Esophagus squamous epithelium (tissue), 5 donors: ENCODE data around the gene SGTB. TPM values are rescaled to one million over a fixed set of nuclear protein-coding genes. Genes with fewer than 3 reads are reported as not detected.

Experiments used
- DNase-seq: peaks from one replicate; lab custom pipeline; 2025; lab: John Stamatoyannopoulos, UW
- H3K27ac ChIP-seq, 4 donors: fragments of 200-600 bp; sonication (generic); one replicate each; pipeline ENCODE4 v1.5.1; 2016 to 2019; ENCODE audit warnings: mild to moderate bottlenecking in 1 of 4
- H3K27me3 ChIP-seq, 4 donors: fragments of 200-600 bp; sonication (generic); 1 replicate in 3 of 4; 2 replicates in 1 of 4; pipeline versions ENCODE4 v1.5.1 to v1.6.0; 2017 to 2021; ENCODE audit warnings: antibody characterized with exemption in 1 of 4
- H3K36me3 ChIP-seq, 3 donors: fragments of 200-600 bp; sonication (generic); one replicate each; pipeline ENCODE4 v1.5.1; 2016 to 2019
- H3K4me1 ChIP-seq, 3 donors: fragments of 200-600 bp; sonication (generic); one replicate each; pipeline ENCODE4 v1.5.1; 2017 to 2019
- H3K4me3 ChIP-seq, 4 donors: fragments of 200-600 bp; sonication (generic); 1 replicate in 3 of 4; 2 replicates in 1 of 4; pipeline ENCODE4 v1.5.1; 2016 to 2019; ENCODE audit warnings: mild to moderate bottlenecking in 2 of 4, moderate library complexity in 1 of 4
- H3K9me3 ChIP-seq, 3 donors: fragments of 200-600 bp; sonication (generic); one replicate each; pipeline ENCODE4 v1.5.1; 2016 to 2019
- CTCF ChIP-seq, 6 experiments: fragments of 450-650 bp in 4 of 6; fragments of 200-600 bp in 2 of 6; sonication (generic) in 2 of 6; IDR thresholded peaks; one replicate each; pipeline ENCODE4 v1.5.1; 2016 to 2019; ENCODE audit warnings: antibody characterized with exemption in 6 of 6, mild to moderate bottlenecking in 4 of 6, moderate library complexity in 4 of 6
- POLR2A ChIP-seq, 4 donors: fragments of 450-650 bp; IDR thresholded peaks; one replicate each; pipeline ENCODE4 v1.6.1; 2017; ENCODE audit warnings: antibody characterized with exemption in 4 of 4, mild to moderate bottlenecking in 4 of 4, moderate library complexity in 3 of 4
- WGBS, 2 donors: methylation state at CpG; one replicate each; pipeline ENCODE4 v1.1.5; 2018; 5-methylcytosine and 5-hydroxymethylcytosine counted together
- intact Hi-C: fragments of 100-400 bp; cut with DNase I; formaldehyde crosslinking; loops from one replicate; pipeline ENCODE4 v1.15.0; 2022
- total RNA-seq, 4 donors: library from RNA; depleted of rRNA; stranded (reverse); fragments of >200 nt; gene quantifications; one replicate each; pipeline ENCODE4 v1.1.0, GENCODE V29; 2016
- donor health status: DM: yes; HTN: yes; CAD: no.

Gene SGTB
- total RNA-seq, 4 donors from 2014 or later, result 0.99 to 5.8 (median 3.7) TPM

GRCh38 chr5:65767565-65767964 is 45.7 kb upstream of the SGTB start:
- TF ChIP-seq CTCF (IDR thresholded peaks at IDR 0.05) (no peak), POLR2A (IDR thresholded peaks at IDR 0.05) (no peak)
- Histone ChIP-seq H3K9me3 (no peaks in the 10 kb centered on the region), H3K27ac (no peak overlapping the region), H3K36me3 (peaks cover 0 to 23% (median 0%) of the 10 kb centered on the region in 3 donors), H3K4me3 (no peak overlapping the region), H3K4me1 (no peaks in the 10 kb centered on the region), H3K27me3 (no peaks in the 10 kb centered on the region)
- WGBS, 2 donors, result 95 to 100% methylated on average over 1 of the region's 1 CpG
- DNase-seq, result no peak
- intact Hi-C loops, result no loop called here

- Histone ChIP-seq H3K4me1 (no peaks in the 10 kb centered on the region), H3K36me3 (peaks cover 0 to 23% (median 0%) of the 10 kb centered on the region in 3 donors), H3K4me3 (no peak overlapping the region), H3K27me3 (no peaks in the 10 kb centered on the region), H3K27ac (no peak overlapping the region), H3K9me3 (no peaks in the 10 kb centered on the region)
- intact Hi-C loops, result no loop called here
- no peak for DNase-seq
- 87 to 100% methylated on average over 2 of the region's 2 CpGs for WGBS, 2 donors
- TF ChIP-seq POLR2A (IDR thresholded peaks at IDR 0.05) (no peak), CTCF (IDR thresholded peaks at IDR 0.05) (no peak)
These were observed 44.9 kb upstream of the SGTB start for GRCh38 chr5:65766781-65767180.

GRCh38 chr5:65766175-65766574 is 44.3 kb upstream of the SGTB start:
- Histone ChIP-seq H3K4me1 (no peaks in the 10 kb centered on the region), H3K36me3 (peaks cover 0 to 23% (median 0%) of the 10 kb centered on the region in 3 donors), H3K4me3 (no peak overlapping the region), H3K27ac (no peak overlapping the region), H3K9me3 (no peaks in the 10 kb centered on the region), H3K27me3 (no peaks in the 10 kb centered on the region)
- no peak for TF ChIP-seq CTCF (IDR thresholded peaks at IDR 0.05)
- no peak for TF ChIP-seq POLR2A (IDR thresholded peaks at IDR 0.05)
- no peak for DNase-seq
- 81 to 88% methylated on average over 2 of the region's 2 CpGs for WGBS, 2 donors
- intact Hi-C loops, result no loop called here

- H3K4me1 ChIP-seq, result no peaks in the 10 kb centered on the region
- H3K9me3 ChIP-seq, result no peaks in the 10 kb centered on the region
- WGBS, 2 donors, result 95 to 100% methylated on average over 1 of the region's 1 CpG
- H3K36me3 ChIP-seq, result peaks cover 0 to 23% (median 0%) of the 10 kb centered on the region in 3 donors
- no peak overlapping the region for H3K4me3 ChIP-seq
- H3K27ac ChIP-seq, result no peak overlapping the region
- no peaks in the 10 kb centered on the region for H3K27me3 ChIP-seq
- no peak for TF ChIP-seq CTCF (IDR thresholded peaks at IDR 0.05)
- TF ChIP-seq POLR2A (IDR thresholded peaks at IDR 0.05), result no peak
- intact Hi-C loops, result no loop called here
- no peak for DNase-seq
These were observed 43.7 kb upstream of the SGTB start for GRCh38 chr5:65765582-65765981.

- no peaks in the 10 kb centered on the region for H3K27me3 ChIP-seq
- intact Hi-C loops, result no loop called here
- no peak overlapping the region for H3K4me3 ChIP-seq
These were observed 40.3 kb upstream of the SGTB start for GRCh38 chr5:65762234-65762633.

More at GRCh38 chr5:65762234-65762633, 40.3 kb upstream of the SGTB start:
- DNase-seq, result no peak
- no peak for TF ChIP-seq CTCF (IDR thresholded peaks at IDR 0.05)
- no peak for TF ChIP-seq POLR2A (IDR thresholded peaks at IDR 0.05)
- Histone ChIP-seq H3K36me3 (peaks cover 0 to 36% (median 0%) of the 10 kb centered on the region in 3 donors), H3K9me3 (no peaks in the 10 kb centered on the region), H3K4me1 (no peaks in the 10 kb centered on the region), H3K27ac (no peak overlapping the region)
- 86 to 100% methylated on average over 1 of the region's 1 CpG for WGBS, 2 donors
